ENCODE results near the gene ZSWIM3. TPM values are rescaled to one million over a fixed set of nuclear protein-coding genes. Genes with fewer than 3 reads are reported as not detected.
A peak's percentile ranks its signal among the peaks of the same experiment; 100 is the strongest.

ZSWIM3 gene
- total RNA-seq (2022) (1.4 and 2.4 TPM in 2 replicates), Bru-seq, nascent RNA (percentile 42 among the genes with signal in this experiment), BruChase-seq, experiment 1, labeled RNA remaining after a 6-hour chase (percentile 36 among the genes with signal in this experiment), BruChase-seq, experiment 2, labeled RNA remaining after a 2-hour chase (percentile 38 among the genes with signal in this experiment)
- long read RNA-seq, transcript ZSWIM3-201 (2 exons, 2,773 nt) = major isoform, 10 of 11 reads
- long read RNA-seq, partial matches to known transcripts = 0 of 11 reads
- long read RNA-seq, other reads (novel, unspliced or antisense) = 1 of 11 reads

DNA sequence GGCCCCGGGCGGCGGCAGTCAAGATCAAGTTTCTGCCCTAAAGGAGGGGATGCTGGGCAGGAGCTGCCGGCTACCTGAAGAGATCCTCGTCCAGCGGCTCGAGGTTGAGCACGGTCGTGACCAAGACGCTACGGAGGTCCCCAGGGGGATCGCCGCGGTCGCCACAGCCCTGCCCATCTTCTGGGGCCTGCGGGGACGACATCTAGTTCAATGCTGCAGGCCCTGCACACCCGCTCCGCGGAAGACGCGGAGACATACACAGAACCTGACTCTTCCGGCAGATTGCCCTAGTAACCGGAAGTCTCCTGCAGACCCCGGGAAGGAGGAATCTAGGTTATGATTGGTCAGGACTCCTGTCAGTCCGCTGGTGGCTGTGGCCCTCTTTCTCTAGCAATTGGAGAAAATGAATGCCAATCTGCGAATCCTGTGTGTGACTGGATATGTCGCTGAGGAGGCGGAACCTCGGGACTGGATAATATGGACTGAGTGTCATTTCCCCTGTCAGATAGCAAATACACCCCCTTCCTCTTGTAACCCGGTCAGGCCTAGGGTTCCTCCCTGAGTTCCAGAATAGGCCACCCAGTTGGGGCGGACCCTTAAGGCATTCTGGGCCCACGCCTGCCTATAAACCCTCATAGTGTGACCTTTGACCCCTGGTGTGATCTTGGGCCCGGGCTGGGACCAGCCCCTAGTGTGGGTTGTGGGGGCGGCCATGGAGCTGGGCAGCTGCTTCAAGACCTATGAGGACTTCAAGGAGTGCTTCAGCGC is at the start of gene ZSWIM3, which contains the start of gene ACOT8:
TSS of gene ZSWIM3 (plus strand) at position 501 of the 768 bp plus-strand sequence. CDS start at position 713, 212 bp downstream.
TSS of gene ACOT8 (minus strand) at position 279 of the 768 bp plus-strand sequence. CDS start at position 202, 77 bp downstream.
- TF ChIP-seq, protein P1, sequence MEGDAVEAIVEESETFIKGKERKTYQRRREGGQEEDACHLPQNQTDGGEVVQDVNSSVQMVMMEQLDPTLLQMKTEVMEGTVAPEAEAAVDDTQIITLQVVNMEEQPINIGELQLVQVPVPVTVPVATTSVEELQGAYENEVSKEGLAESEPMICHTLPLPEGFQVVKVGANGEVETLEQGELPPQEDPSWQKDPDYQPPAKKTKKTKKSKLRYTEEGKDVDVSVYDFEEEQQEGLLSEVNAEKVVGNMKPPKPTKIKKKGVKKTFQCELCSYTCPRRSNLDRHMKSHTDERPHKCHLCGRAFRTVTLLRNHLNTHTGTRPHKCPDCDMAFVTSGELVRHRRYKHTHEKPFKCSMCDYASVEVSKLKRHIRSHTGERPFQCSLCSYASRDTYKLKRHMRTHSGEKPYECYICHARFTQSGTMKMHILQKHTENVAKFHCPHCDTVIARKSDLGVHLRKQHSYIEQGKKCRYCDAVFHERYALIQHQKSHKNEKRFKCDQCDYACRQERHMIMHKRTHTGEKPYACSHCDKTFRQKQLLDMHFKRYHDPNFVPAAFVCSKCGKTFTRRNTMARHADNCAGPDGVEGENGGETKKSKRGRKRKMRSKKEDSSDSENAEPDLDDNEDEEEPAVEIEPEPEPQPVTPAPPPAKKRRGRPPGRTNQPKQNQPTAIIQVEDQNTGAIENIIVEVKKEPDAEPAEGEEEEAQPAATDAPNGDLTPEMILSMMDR (IDR thresholded peaks at IDR 0.05; ENCODE audit: unreplicated experiment) = no peak
- Mint-ChIP-seq H3K4me1 (ENCODE audit: insufficient read depth, unreplicated experiment) (peaks cover 16% of the 10 kb centered on the region), H3K27me3 (ENCODE audit: insufficient read depth, unreplicated experiment) (no peaks in the 10 kb centered on the region), H3K36me3 (ENCODE audit: insufficient read depth, unreplicated experiment) (peaks cover 18% of the 10 kb centered on the region), H3K9me3 (ENCODE audit: unreplicated experiment) (no peaks in the 10 kb centered on the region), H3K27ac (ENCODE audit: low read depth, unreplicated experiment) (peak within 1 kb of the TSS; percentile 92), H3K4me3 (ENCODE audit: unreplicated experiment) (peak within 1 kb of the TSS; percentile 92)
- DNase-seq (ENCODE audit: unreplicated experiment) = peak; percentile 100
- BruUV-seq (replicated peaks) = no TSS peak
- ChIA-PET CTCF (interaction anchor here (0.5 to 2.2 kb wide), 9 partner anchors 13 to 265 kb away, joined by 3 to 9 read pairs (median 3); partner anchors contain the start of gene PCIF1), POLR2A (interaction anchor here (0.6 to 4.1 kb wide), 26 partner anchors 10 to 1263 kb away, joined by 3 to 40 read pairs (median 5); partner anchors contain the start of genes CTSA, DNTTIP1, NEURL2 and PCIF1)
- intact Hi-C loops (cut with micrococcal nuclease) = loop anchor here (2.0 kb wide), 1 partner anchor 78 kb away; the partner anchor contains the start of gene PCIF1

DNA sequence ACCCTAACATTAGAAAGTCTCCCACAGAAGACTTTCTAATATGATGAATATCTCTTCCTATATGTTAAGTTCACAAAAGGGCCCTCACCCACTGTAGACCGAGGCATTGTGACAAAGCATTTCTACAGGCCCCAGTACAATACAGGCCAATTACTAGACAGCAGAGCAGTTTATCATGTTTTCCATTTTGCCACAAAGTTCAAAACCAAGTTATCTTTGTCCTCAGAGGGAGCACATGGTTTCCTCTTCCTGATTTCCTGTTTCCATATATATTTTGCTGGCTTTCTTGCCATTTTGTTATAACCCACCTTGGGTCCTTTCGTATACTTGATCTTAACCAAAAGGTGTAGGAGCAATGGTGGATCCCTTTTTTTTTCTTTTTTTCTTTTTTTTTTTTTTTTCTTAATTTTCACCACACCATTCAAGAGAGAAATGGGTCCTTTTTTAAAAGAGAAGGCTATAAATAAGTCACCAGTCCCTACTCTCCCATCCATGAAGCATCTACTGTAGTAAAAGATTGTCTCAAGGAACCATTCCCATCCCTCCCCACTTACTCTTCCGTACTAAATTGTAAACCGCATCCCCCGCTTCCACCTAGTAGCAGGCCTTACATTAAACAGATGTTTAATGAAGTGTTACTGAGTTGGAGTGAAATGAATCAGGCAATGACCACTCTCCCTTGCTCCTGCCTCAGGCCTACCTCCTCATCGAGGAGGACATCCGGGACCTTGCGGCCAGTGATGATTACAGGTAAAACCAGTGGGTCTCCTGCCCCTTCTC is 47.0 kb upstream of the ZSWIM3 start:
- H3K9me3 Mint-ChIP-seq (ENCODE audit: unreplicated experiment) = no peaks in the 10 kb centered on the region

DNA sequence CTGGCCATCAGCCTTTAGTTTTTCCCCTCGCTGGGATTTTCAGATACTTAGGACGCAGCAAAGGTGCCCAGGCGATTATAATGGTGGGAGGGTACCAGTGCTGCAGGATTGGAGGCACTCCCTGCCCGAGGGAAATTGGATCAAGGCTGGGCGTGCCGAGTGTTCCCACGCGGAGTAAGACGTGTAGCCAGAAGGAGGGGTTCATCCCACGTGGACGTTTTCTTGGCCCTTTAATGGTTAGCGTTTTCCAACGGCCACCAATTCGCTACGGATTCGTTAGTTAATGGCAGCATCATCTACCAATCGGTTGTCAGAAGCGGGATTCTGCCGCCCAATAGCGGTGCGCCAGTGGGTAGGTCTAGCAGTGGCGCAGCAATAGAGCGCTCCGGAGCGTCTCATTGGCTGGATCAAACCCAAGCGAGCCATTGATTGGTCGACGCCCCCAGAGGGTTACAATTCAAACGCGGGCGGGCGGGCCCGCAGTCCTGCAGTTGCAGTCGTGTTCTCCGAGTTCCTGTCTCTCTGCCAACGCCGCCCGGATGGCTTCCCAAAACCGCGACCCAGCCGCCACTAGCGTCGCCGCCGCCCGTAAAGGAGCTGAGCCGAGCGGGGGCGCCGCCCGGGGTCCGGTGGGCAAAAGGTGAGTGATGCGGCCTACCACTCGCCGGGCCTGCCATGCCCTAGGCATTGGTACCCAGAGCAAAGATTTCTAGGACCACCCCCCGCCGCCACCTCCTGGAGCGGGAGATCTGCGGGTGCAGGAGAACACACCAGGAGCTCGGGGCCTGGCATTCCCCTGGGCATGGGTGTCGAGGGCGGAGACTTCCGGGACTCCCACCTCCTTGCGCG is 45.0 kb upstream of the ZSWIM3 start, which contains the start of gene UBE2C:
TSS of gene UBE2C (plus strand) at position 488 of the 849 bp plus-strand sequence. CDS start at position 540, 52 bp downstream.
- POLR2A ChIA-PET = interaction anchor here (1.0 to 2.8 kb wide), 6 partner anchors 14 to 151 kb away, joined by 3 to 17 read pairs (median 5); partner anchors contain the start of genes DNTTIP1, SNX21 and WFDC3
- peaks cover 24% of the 10 kb centered on the region for H3K4me1 Mint-ChIP-seq (ENCODE audit: insufficient read depth, unreplicated experiment)
- H3K27me3 Mint-ChIP-seq (ENCODE audit: insufficient read depth, unreplicated experiment) = no peaks in the 10 kb centered on the region
- peak; percentile 99 for DNase-seq (ENCODE audit: unreplicated experiment)
- no peaks in the 10 kb centered on the region for H3K9me3 Mint-ChIP-seq (ENCODE audit: unreplicated experiment)
- peak within 1 kb of the TSS; percentile 85 for H3K4me3 Mint-ChIP-seq (ENCODE audit: unreplicated experiment)
- CTCF ChIA-PET = interaction anchor here (0.6 to 2.6 kb wide), 11 partner anchors 8 to 534 kb away, joined by 3 to 14 read pairs (median 3); no protein-coding TSS in a partner anchor
- intact Hi-C loops (cut with micrococcal nuclease) = no loop called here
- H3K36me3 Mint-ChIP-seq (ENCODE audit: insufficient read depth, unreplicated experiment) = peaks cover 45% of the 10 kb centered on the region
- peak within 1 kb of the TSS; percentile 78 for H3K27ac Mint-ChIP-seq (ENCODE audit: low read depth, unreplicated experiment)
- no TSS peak for BruUV-seq (replicated peaks)
- TF ChIP-seq, protein P1 (IDR thresholded peaks at IDR 0.05; ENCODE audit: unreplicated experiment) = no peak

More for the DNA sequence above, 47.0 kb upstream of the ZSWIM3 start:
- intact Hi-C loops (cut with micrococcal nuclease) = no loop called here
- no peak overlapping the region for H3K4me3 Mint-ChIP-seq (ENCODE audit: unreplicated experiment)
- H3K27ac Mint-ChIP-seq (ENCODE audit: low read depth, unreplicated experiment) = no peak overlapping the region
- ChIA-PET CTCF (interaction anchor here (0.8 to 3.5 kb wide), 2 partner anchors 11 to 160 kb away, joined by 3 to 40 read pairs; no protein-coding TSS in a partner anchor), POLR2A (interaction anchor here (0.7 to 1.2 kb wide), 4 partner anchors 18 to 32 kb away, joined by 3 to 4 read pairs (median 3); partner anchors contain the start of genes DNTTIP1, SNX21 and WFDC3)
- H3K27me3 Mint-ChIP-seq (ENCODE audit: insufficient read depth, unreplicated experiment) = no peaks in the 10 kb centered on the region
- peaks cover 65% of the 10 kb centered on the region for H3K36me3 Mint-ChIP-seq (ENCODE audit: insufficient read depth, unreplicated experiment)
- TF ChIP-seq, protein P1 (IDR thresholded peaks at IDR 0.05; ENCODE audit: unreplicated experiment) = no peak
- BruUV-seq (replicated peaks) = no TSS peak
- H3K4me1 Mint-ChIP-seq (ENCODE audit: insufficient read depth, unreplicated experiment) = peaks cover 11% of the 10 kb centered on the region
- no peak for DNase-seq (ENCODE audit: unreplicated experiment)
